Parathyroid adenoma (tissue), 2 donors: Measurements from ENCODE around the gene AQP3.
"Not testable (repeated sequence)": the region's sequence is repeated elsewhere in the genome, so short reads cannot be mapped to it uniquely, and the experiment has no call there.

Experiments
- H2AFZ ChIP-seq: fragments of 300-600 bp; sonication (generic); one replicate; pipeline ENCODE4 v1.7.0; 2017; ENCODE audit warnings: antibody characterized with exemption, mild to moderate bottlenecking
- H3K27ac ChIP-seq: fragments of 300-600 bp; sonication (generic); one replicate; pipeline ENCODE4 v1.7.0; 2017
- H3K27me3 ChIP-seq: fragments of 300-600 bp; sonication (generic); one replicate; pipeline ENCODE4 v1.7.0; 2017; ENCODE audit warnings: low read length; ENCODE audit not compliant: control insufficient read depth, insufficient read depth
- H3K36me3 ChIP-seq: fragments of 300-600 bp; sonication (generic); one replicate; pipeline ENCODE4 v1.7.0; 2017; ENCODE audit warnings: low read length; ENCODE audit not compliant: control insufficient read depth, insufficient read depth
- H3K4me1 ChIP-seq: fragments of 300-600 bp; sonication (generic); one replicate; pipeline ENCODE4 v1.7.0; 2017; ENCODE audit warnings: control low read depth
- H3K4me2 ChIP-seq: fragments of 300-600 bp; sonication (generic); one replicate; pipeline ENCODE4 v1.7.0; 2017; ENCODE audit warnings: low read length
- H3K4me3 ChIP-seq: fragments of 300-600 bp; sonication (generic); one replicate; pipeline ENCODE4 v1.7.0; 2017; ENCODE audit warnings: low read depth, low read length
- H3K79me2 ChIP-seq: fragments of 300-600 bp; sonication (generic); one replicate; pipeline ENCODE4 v1.7.0; 2017; ENCODE audit warnings: control low read depth
- H3K9ac ChIP-seq: fragments of 300-600 bp; sonication (generic); one replicate; pipeline ENCODE4 v1.7.0; 2017; ENCODE audit warnings: mild to moderate bottlenecking
- H3K9me3 ChIP-seq: fragments of 300-600 bp; sonication (generic); one replicate; pipeline ENCODE4 v1.7.0; 2017; ENCODE audit warnings: low read length; ENCODE audit not compliant: control insufficient read depth
- CTCF ChIP-seq: fragments of 300-600 bp; sonication (generic); IDR thresholded peaks from one replicate; pipeline ENCODE4 v1.7.0; 2017; ENCODE audit warnings: antibody characterized with exemption, mild to moderate bottlenecking
- donor health status: primary hyperparathyroidism.

AQP3 gene

DNA sequence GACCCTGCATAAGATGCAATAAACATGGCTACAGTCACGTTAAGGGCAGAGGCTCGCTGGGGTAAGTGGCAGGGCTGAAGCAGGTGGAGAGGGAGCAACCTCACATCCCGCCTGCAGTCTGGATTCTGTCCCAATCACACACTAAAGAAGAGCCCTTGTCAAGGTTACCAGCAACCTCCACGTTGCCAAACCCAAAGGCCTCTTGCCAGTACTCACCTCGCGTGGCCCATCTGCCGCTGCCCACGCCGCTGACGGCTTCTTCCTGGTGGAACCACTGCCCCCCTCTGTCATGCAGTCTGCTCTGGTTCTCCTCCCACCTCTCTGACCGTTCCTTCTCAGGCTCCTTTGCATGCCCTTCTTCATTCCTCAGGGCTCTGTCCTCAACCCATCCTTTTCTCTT lies 53.8 kb downstream of the AQP3 start:
- Histone ChIP-seq H3K4me3 (no peak overlapping the region), H2AFZ (peak overlapping the region; percentile 56), H3K27ac (peak overlapping the region; percentile 99)

GRCh38 chr9:33392591-33393021 lies 54.8 kb downstream of the AQP3 start:
- H3K9me3 ChIP-seq, H3K79me2 ChIP-seq, H3K36me3 ChIP-seq, H3K4me3 ChIP-seq, H3K27me3 ChIP-seq, H2AFZ ChIP-seq, H3K9ac ChIP-seq: not testable (repeated sequence)
- Histone ChIP-seq H3K4me2 (peak overlapping the region; percentile 26), H3K27ac (peak overlapping the region; percentile 99), H3K4me1 (peaks cover 24% of the 10 kb centered on the region)

More for the DNA sequence above, 53.8 kb downstream of the AQP3 start:
- Histone ChIP-seq H3K27me3 (no peaks in the 10 kb centered on the region), H3K4me1 (peaks cover 24% of the 10 kb centered on the region), H3K9ac (no peak overlapping the region), H3K79me2 (no peaks in the 10 kb centered on the region), H3K9me3 (no peaks in the 10 kb centered on the region), H3K36me3 (no peaks in the 10 kb centered on the region), H3K4me2 (no peak overlapping the region)
- no peak for TF ChIP-seq CTCF
